ENCODE data around the gene CPNE4.
A peak's percentile ranks its signal among the peaks of the same experiment; 100 is the strongest.

Gene CPNE4

DNA sequence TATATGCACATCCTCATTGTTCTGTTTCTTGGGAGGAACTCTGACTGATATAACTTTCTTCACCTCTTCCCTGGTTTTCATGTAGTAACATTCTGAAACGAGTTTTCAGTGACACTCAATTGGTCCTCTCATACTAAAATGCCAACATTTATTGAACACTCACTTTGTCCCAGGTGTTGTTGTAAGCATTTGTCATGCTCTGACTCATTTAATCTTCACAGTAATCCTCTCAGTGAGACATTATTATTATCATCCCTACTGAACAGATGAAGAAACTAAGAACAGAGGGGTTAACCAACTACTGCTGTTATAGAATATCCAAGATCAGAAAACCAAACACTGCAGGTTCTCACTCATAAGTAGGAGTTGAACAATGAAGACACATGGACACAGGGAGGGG, 437.9 kb downstream of the CPNE4 start:
- no peak for DNase-seq (ENCODE audit: low read depth)

DNA sequence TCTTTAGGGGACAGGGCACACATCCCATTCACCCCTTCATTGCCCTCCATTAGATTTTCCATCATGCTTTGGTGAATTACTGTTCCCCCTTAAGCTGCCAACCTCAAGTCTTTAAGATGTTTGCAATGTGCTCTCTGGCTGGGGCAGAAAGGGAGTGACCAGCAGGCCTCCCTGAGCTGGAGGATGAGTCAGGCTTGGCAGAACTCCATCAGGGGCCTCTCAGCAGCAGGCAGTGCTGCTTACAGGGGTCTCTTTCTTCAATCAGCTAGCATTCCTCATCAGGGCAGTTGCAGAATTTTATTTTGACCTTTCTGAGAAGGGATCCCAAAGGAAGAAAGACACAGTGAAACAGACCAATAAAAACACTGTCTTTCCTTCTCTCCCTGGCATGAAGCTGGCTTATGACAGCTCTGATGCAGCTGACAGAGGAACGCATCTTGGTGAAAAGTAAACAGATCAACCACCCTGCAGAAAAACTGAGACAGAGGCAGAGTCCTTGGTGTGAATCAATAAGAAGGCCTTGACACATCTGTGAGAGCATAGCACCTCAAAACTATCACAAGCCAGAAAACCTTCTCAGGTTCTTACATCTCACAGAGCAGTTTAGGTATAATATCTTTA, 443.3 kb downstream of the CPNE4 start:
- peak; percentile 55 for DNase-seq (ENCODE audit: low read depth)

DNA sequence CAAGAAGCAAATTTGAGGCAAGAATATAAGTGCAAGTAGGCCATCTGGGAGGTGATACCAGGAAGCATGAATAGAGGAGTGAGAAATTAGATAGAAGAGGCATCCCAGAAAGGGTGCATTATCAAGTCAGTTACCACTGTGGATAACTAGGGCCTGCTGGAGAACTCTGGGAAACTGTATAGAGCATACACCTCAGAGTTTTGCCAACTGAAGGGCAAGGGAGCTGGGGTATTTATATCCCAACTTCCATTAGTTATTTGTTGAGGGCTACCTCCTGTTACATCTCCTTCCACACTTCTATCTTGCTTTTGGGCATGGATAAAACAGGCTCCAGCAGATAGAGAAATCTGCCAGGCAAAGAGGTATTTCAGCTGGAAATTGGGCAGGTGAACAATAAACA, 448.5 kb downstream of the CPNE4 start:
- DNase-seq (ENCODE audit: low read depth), result no peak

DNA sequence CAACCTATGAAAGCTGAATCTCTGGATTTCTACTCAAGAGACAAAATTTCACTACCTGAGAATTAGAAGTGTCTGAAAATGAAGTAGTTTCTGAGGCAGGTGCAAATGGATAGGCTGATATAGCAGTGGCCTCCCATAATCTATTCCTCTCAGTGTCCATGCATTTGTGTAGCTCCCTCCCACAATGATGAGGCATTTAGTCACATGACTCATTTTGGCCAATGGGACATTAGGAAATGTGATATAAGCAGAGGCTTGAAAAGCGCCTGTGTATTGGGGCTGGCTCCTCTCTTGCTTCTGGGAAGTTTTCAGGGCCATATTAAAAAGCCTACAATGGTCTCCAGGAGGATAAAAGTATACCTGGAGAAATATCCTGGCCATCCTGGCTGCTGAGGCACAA, 452.4 kb downstream of the CPNE4 start:
- no peak for DNase-seq (ENCODE audit: low read depth)

DNA sequence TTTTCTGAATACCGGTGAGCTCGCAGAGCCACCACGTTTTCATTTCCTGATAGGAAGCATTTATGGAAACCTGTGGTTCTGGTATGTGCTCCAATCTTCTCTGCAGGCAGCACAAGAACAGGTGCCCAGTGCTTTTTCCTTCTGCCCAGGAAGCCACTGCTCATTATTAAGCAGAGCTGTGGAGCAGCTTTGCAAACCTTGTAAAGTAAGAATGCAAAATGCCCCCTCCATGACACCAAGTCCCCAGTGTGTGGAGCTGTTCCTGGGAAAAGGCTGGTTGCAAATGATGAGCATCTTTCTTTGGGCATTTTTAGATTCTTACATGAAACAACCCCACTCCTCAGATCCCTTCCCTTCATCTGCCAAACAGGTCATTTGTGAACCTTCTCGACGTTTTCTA, 466.4 kb downstream of the CPNE4 start:
- no peak for DNase-seq (ENCODE audit: low read depth)

DNA sequence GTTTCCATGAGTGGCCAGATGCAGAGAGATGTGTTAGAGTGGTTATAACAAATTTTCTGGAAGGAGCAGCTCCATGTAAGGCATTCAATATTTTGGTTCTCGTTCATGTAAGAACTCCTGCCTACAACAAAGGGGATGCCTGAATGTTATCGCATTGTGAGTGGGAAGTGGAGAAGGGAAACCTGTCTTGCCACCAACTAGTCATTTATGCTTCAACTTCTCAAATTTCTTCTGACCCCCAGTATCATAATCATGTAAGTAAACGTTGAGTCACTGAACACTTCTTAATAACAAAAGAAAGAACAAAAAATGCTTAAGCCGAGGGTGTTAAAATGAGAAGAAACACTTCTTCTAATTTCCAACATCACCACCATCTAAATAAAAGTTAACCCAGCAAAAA, 470.0 kb downstream of the CPNE4 start:
- DNase-seq (ENCODE audit: low read depth), result no peak

DNA sequence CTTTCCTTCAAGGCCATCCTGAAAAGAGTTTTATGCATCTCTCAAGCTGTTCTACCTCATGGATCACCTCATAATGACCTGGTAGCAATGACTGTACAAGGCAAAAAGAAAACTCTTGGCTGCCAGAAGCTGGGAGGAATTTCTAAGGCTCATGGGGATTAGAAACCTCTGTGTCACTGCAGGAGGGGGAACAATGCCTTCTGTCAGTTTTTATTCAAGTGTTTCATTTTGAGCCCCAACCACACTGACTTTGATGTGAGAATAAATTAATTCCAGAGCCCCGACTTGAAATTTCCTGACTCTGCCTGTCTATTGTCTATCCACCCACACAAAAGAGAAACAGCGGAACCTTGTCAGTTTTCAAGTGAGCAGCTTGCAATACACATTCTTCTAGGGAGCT, 473.3 kb downstream of the CPNE4 start:
- peak; percentile 10 for DNase-seq (ENCODE audit: low read depth)

DNA sequence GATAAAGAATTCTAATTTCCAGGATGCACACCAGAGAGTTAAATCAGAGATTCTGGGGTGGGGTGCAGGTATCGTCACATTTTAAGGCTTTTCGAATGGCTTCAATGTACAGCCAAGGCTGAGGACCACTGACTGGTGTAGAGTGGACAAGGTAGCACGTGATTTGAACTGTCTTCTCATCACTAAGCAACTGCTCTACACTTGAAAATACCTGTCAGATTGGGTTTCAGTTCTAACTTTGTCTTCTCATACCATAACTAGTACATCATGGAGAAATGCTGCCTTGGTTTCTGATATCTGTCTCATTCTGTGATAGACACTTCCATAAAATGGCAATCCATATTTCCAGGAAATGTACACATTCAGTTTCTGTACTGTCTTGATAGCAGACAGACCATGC, 474.0 kb downstream of the CPNE4 start:
- no peak for DNase-seq (ENCODE audit: low read depth)

DNA sequence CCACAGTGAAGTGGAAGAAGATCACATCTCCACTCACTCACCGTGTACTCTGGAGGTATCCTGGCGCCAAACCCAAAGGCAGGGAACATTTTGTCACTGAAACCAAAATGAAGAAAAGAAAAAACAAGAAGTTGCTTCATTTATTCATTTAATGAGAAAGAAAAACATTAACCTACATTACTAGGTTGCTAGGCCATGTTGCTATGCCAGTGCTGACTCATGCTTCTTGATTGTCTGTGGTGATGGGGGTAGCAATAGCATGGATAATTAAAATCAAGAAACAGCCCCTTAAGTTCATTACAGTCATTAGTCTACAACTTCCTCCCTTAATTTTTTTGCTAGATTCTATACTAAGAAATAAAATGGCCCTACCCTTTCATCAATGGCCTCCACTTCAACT, 479.4 kb downstream of the CPNE4 start:
- no peak for DNase-seq (ENCODE audit: low read depth)

DNA sequence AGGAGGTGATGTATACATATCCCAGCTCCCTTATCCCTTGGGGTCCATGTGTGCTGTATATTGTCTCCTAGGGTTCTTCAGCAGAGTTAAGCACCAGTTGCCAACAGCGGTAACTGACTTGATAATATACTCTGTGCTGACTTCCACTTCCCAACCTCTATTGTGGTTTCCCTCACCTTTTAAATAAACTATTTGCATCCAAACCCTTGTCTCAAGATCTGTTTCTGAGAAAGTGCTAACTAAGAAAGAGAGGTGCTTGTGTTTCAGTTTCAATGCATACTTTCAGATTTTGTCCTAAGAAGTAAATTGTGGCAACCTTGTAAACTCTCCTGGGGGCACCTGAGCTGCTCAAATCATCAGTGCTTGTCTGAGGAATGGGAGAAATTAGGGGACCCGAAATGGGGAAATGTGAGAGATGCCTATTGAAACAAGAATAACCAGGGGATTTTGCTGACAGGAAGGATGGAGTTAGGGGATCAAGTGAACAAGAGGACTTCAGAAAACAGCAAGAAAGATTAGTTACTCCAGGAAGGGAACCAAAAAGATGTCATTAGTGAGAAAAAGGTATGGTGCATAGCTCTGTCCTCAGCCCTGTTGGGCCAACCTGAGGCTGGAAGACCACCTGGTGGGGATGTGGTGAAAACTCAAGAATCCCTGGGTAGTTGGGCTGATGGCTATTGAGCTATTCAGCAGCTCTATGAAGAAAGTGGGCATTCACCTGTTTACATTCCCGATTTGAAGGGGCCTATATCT, 481.1 kb downstream of the CPNE4 start:
- DNase-seq (ENCODE audit: low read depth), result no peak

DNA sequence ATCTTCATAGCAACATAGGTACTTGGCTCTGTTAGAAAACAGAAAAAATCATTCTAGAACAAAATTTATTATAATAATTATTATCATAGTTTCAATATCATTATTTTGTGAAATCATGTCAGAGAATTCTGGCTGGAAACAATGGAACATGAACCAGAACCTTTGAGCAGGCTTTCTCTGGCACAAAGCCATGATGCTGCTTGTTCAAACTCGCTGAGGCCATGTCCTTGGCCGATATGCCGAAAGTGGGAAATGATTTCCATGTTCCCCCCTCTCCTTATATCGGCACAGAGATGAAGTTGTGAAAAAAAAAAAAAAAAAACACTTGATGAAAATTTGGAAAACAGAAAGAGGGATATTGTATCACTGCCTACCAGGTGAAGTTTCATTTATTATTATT, 483.1 kb downstream of the CPNE4 start:
- no peak for DNase-seq (ENCODE audit: low read depth)

DNA sequence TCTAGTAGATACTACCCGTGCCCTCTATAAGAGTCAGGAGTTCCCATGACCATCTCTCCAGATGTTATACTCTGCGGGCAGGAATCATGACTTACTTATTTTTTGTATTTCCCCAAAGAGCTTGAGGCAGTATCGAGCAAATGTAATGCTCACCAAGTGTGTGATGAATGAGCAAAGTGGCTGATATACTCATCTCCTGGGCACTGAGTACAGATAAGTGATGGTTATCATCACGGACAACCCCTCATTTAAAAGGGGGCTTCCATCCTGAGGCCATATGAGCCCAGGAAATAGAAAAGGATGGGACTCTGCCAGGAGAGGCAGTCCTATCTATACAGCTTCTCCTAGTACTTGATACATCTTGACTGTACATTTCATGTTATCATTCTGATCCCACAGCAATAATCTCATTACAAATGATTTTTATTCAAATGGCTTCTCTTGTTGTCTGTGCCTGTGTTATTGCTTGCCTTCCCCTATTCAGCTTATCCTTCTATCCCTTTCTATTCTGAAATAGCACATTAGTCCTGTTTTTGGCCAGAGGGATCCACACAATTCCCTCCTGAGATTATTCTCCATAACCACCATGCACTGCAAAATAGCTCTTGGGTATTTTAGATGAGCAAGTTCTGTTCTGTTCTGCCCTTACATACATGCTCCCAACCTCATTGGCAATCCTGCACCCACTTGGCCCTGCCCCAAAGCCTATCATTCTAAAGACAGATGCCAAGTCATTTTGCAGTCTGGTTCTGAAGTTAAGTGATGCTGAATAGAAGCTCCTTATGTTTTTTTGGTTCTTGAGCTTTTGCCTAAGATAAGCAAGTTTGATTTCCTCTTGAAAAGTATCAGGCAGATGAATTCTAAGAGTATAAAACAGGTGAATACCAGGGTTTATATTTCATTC, 484.0 kb downstream of the CPNE4 start:
- DNase-seq (ENCODE audit: low read depth), result no peak

DNA sequence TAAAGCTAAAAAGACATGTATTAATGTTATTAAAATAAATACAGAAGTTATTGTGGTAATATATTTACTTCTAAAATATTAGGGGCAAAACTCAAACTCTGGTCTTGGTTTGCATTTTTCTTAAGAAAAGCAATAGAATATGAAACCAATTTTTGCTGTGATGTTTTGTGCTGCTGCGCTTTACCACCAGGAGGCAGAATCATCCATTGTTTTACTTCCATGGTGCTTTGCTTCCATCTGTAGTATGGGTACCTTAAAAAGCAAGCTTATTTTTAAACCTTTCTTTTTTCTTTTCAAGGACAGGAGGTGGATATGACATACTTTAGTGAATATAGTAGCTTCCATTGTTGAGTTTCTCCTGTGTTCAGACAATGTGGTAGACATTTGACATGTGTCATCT, 485.5 kb downstream of the CPNE4 start:
- no peak for DNase-seq (ENCODE audit: low read depth)

DNA sequence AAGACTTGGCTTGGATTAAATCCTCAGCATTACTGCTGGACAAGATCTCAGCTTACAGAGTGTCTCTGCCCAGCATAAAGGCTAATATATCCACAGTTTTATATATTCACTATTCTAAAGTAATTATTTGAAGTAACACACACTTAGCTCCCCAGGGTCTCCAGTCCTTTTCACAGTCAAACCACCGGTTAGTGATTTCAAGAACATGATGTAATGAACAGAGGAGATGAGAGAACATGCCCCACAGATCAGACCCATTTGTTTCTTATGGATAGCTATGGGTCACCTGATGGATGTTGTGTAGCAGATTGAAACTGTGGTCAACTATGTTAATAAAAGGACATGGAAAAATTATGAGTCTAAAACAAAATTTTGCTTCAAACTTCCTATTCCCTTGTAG, 487.2 kb downstream of the CPNE4 start:
- DNase-seq (ENCODE audit: low read depth), result no peak

DNA sequence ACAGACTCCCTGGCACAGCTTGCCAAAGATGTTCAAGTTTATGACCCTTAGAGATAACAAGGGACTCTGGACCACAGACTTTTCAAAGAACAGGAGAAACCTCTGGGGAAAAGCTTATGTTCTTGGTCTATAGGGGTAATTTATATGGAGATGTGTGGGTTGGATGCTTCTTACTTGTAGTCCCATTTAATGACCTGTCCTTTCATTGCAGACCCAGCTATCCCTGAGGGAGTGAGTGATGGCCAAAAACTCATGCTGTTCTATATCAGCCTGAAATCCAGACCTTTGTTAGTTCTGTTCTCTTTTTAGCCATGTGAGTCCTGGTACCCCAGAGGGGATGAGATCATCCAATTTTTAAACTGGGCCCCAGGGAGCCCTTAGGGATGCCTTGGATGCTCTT, 488.4 kb downstream of the CPNE4 start:
- DNase-seq (ENCODE audit: low read depth), result no peak

DNA sequence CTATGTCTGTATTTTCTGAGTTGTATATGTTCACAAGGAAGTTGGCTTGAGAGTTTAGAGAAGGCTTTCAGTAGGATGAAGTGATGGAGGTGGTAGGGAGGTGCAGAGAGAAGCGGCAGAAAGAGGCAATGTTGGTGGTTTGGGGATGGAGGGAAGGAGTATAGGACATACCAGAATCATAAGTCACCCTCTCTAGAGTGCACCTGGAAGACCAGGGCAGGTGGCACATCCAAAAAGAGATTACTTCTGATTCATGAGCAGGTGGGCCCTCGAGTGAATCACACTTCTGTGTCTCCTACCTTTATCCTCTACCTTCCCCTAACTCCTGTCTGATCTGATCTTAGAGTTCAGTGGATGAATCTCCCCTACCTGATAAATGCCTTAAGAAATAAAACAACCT, 490.3 kb downstream of the CPNE4 start:
- no peak for DNase-seq (ENCODE audit: low read depth)

DNA sequence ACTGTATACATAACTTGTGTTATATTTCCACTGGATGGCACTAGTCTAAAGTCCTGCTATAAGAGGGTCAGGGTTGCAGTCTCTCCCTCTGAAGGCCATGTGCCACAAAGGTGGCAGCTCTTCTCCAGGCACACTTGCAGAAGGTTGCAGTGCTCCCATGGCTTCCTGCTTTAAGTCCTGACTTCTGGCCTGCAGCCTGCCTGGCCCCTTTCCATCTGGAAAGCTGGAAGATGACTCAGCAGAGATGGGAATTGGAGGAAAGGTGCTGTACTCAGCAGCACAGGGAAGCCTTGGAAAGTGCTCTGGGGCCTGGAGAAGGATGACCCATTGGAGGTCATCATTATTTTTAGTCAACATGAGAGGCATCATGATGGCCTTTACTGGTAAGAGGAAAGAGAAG, 491.1 kb downstream of the CPNE4 start:
- peak; percentile 58 for DNase-seq (ENCODE audit: low read depth)

DNA sequence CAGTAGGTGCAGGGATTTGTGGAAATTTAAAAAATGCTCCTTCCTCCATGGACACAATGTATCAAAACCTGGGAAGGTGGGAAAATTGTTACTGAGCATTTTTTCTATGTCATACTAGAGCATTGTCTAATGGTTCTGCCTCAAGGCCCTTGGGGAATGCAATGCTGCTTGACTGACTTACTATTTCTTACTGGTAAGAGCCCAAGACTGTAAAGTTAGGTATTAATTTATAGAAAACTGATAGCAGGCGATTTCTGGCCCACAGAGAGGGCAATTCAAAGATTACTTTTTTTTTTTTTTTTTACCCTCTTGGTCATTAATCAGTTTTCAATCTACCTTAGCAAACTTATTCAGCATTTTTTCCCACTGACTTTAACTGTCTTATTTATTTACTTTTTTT, 493.5 kb downstream of the CPNE4 start:
- DNase-seq (ENCODE audit: low read depth), result no peak

DNA sequence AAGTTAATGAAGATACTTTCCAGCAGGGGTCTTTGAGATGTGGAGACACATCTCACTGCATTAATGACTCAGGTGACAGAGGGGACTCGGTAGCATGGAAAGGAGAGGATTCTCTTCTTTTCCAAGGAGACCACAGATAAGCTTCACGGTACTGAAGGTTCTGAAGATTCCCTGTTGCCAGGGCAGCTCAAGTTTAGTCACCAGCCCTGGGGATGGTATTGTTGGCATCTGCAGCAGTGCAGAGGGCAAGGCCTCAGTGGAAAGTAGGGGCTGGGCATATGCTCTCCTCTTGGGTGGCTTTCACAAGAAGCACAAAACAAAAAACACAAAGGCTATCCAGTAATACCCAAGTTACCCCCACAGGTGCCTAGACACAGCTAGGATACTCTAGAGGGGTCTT, 494.0 kb downstream of the CPNE4 start:
- no peak for DNase-seq (ENCODE audit: low read depth)

DNA sequence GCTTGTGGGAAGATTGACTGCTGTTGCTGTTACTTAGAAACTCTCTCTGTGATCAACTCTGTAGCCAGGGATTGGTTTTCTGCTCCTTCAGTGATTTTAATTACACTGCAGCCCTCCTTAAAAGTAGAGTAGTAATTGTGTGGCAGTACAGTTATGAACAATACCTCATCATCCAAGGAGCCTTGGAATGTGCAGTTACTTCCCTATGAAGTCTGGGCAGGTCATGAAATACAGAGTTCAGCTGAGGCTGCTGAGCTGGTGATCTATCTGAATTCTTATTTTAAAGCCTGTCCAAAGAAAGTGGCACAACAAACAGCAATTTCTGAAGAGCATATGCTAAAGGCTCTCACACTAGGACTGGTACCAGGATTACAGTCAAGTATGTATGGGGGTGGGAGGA, 494.7 kb downstream of the CPNE4 start:
- no peak for DNase-seq (ENCODE audit: low read depth)

DNA sequence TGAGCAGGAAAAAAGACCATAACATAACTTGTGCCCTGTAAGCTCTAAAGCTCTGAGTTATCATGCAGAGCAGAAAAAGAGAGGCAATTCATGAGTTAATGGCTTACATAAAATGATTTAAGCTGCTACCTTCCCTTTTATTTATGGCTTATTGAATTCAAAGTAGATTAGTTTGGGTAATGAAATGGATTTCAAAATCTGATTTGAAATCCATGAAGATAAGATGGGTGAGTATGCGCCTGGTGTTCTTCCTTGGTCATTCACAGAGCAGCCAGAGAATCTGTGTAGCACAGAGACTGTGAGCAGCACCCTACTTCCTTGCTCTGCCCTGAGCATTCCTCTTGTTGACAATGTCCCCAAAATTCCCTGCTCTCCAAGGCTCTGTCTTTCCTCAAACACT, 495.8 kb downstream of the CPNE4 start:
- DNase-seq (ENCODE audit: low read depth), result no peak

DNA sequence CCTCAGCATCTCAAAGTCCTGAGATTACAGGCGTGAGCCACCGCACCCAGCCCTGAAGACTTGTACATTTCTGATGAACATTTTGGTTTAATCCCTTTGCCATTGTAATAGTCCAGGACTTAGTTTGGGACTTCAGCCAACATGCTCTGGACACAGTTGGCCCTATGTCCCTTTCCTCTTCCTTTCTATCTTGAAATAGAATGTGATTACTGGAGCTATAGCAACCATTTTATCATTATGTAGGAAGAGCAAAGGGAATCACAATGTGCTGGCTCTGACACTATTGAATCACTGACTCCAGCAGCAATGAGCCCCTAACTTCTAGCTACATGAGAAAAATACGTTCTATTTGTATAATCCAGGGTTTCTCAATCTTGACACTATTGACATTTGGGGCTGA, 497.3 kb downstream of the CPNE4 start:
- no peak for DNase-seq (ENCODE audit: low read depth)

DNA sequence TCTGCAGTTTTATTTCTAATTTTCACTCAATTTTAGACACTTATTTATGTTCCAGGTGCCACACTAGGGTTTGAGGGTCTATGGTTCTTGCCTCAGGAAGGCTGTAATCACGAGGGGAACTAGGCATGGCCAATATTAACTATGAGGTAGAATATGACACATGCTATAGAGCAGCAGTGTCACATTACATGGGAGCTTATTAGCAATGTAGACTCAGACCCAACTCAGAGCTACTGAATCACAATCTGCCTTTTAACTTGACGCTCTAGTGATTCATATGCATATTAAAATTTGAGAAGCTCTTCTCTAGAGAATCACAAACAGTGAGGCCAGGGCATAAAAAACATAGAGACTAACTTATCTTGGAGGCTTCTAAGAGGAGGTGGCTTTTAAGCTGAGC, 499.2 kb downstream of the CPNE4 start:
- DNase-seq (ENCODE audit: low read depth), result peak; percentile 27
